Skeletal muscle tissue (tissue), 4 donors: ENCODE data around the gene SH3BP4. TPM values are rescaled to one million over a fixed set of nuclear protein-coding genes. Genes with fewer than 3 reads are reported as not detected.

Experiments
- H3K27ac ChIP-seq: one replicate; pipeline ENCODE4 v1.7.0; 2013; ENCODE audit warnings: mild to moderate bottlenecking, low read depth, low read length, inconsistent platforms
- H3K27me3 ChIP-seq, 3 donors: one replicate each; pipeline ENCODE4 v1.7.0; 2013; ENCODE audit warnings: low read length in 3 of 3; ENCODE audit not compliant: control insufficient read depth in 3 of 3, insufficient read depth in 3 of 3
- H3K36me3 ChIP-seq, 3 donors: one replicate each; pipeline ENCODE4 v1.7.0; 2013; ENCODE audit warnings: low read length in 3 of 3; ENCODE audit not compliant: control insufficient read depth in 3 of 3, insufficient read depth in 3 of 3
- H3K4me1 ChIP-seq, 3 donors: one replicate each; pipeline ENCODE4 v1.7.0; 2013; ENCODE audit warnings: low read length in 3 of 3, mild to moderate bottlenecking in 3 of 3; ENCODE audit not compliant: control insufficient read depth in 3 of 3, insufficient read depth in 3 of 3
- H3K4me3 ChIP-seq, 3 donors: one replicate each; pipeline ENCODE4 v1.7.0; 2013; ENCODE audit warnings: low read length in 3 of 3
- H3K9ac ChIP-seq, 3 donors: one replicate each; pipeline ENCODE4 v1.7.0; 2013; ENCODE audit warnings: low read length in 3 of 3, mild to moderate bottlenecking in 3 of 3, moderate library complexity in 2 of 3, low read depth in 1 of 3
- H3K9me3 ChIP-seq, 3 donors: one replicate each; pipeline ENCODE4 v1.7.0; 2013; ENCODE audit warnings: low read length in 3 of 3; ENCODE audit not compliant: control insufficient read depth in 3 of 3
- total RNA-seq: library from RNA; depleted of rRNA; stranded (reverse); fragments of >200 nt; gene quantifications from one replicate; pipeline ENCODE4 v1.2.3, GENCODE V29; 2014
- donor health status: Osteomylitis.

SH3BP4 gene
- total RNA-seq, 1 donor from 2014 or later, result 8.9 TPM

GRCh38 chr2:235032949-235033348 lies 81.1 kb downstream of the SH3BP4 start:
- Histone ChIP-seq H3K4me1 (peaks cover 0 to 11% (median 0%) of the 10 kb centered on the region in 3 donors), H3K4me3 (no peak overlapping the region), H3K36me3 (no peaks in the 10 kb centered on the region), H3K27ac (no peak overlapping the region), H3K9me3 (no peaks in the 10 kb centered on the region), H3K9ac (no peak overlapping the region), H3K27me3 (no peaks in the 10 kb centered on the region)

- Histone ChIP-seq H3K36me3 (no peaks in the 10 kb centered on the region), H3K9me3 (no peaks in the 10 kb centered on the region), H3K27me3 (no peaks in the 10 kb centered on the region), H3K27ac (no peak overlapping the region), H3K4me1 (peaks cover 0 to 9% (median 0%) of the 10 kb centered on the region in 3 donors), H3K9ac (no peak overlapping the region), H3K4me3 (no peak overlapping the region)
These were observed 82.7 kb downstream of the SH3BP4 start for GRCh38 chr2:235034265-235035118.

DNA sequence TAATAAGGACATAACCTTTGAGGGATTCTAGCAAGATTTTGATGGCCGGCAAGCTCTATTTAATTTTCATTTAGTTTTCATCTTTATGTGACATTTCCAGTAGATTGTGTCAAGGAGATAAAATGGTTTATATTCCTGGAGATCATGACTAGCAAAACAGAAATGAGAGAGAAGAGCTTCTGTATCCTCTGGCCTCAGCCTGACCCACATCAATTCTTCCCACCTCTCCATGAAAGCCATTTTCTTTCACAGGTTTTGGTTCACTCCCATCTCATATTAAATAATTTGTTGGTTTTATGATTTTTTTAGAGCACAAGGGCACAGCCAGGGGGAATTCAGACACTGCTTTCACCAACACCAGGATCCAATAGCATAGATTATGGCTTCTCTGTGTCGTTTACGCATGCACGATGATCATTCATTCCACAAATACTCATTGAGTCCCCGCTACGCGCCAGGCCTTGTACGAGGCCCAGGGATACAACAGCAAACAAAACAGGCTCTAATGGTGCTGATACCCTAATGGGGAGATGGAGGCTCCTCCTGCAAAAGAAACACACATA lies 85.9 kb downstream of the SH3BP4 start:
- no peaks in the 10 kb centered on the region for H3K27me3 ChIP-seq

GRCh38 chr2:235041221-235041917 lies 89.6 kb downstream of the SH3BP4 start:
- Histone ChIP-seq H3K4me3 (no peak overlapping the region), H3K9me3 (no peaks in the 10 kb centered on the region), H3K36me3 (peaks cover 0 to 24% (median 17%) of the 10 kb centered on the region in 3 donors), H3K27ac (no peak overlapping the region), H3K4me1 (peaks cover 0 to 2% (median 0%) of the 10 kb centered on the region in 3 donors), H3K9ac (no peak overlapping the region), H3K27me3 (no peaks in the 10 kb centered on the region)

More for the DNA sequence above, 85.9 kb downstream of the SH3BP4 start:
- Histone ChIP-seq H3K4me3 (no peak overlapping the region), H3K9me3 (no peaks in the 10 kb centered on the region), H3K9ac (no peak overlapping the region), H3K36me3 (peaks cover 0 to 17% (median 13%) of the 10 kb centered on the region in 3 donors), H3K27ac (no peak overlapping the region), H3K4me1 (no peaks in the 10 kb centered on the region)

GRCh38 chr2:235041918-235042575 lies 90.2 kb downstream of the SH3BP4 start:
- Histone ChIP-seq H3K4me1 (peaks cover 0 to 2% (median 0%) of the 10 kb centered on the region in 3 donors), H3K9ac (no peak overlapping the region), H3K36me3 (peaks cover 0 to 24% (median 17%) of the 10 kb centered on the region in 3 donors), H3K27me3 (no peaks in the 10 kb centered on the region), H3K9me3 (no peaks in the 10 kb centered on the region), H3K4me3 (no peak overlapping the region), H3K27ac (no peak overlapping the region)

DNA sequence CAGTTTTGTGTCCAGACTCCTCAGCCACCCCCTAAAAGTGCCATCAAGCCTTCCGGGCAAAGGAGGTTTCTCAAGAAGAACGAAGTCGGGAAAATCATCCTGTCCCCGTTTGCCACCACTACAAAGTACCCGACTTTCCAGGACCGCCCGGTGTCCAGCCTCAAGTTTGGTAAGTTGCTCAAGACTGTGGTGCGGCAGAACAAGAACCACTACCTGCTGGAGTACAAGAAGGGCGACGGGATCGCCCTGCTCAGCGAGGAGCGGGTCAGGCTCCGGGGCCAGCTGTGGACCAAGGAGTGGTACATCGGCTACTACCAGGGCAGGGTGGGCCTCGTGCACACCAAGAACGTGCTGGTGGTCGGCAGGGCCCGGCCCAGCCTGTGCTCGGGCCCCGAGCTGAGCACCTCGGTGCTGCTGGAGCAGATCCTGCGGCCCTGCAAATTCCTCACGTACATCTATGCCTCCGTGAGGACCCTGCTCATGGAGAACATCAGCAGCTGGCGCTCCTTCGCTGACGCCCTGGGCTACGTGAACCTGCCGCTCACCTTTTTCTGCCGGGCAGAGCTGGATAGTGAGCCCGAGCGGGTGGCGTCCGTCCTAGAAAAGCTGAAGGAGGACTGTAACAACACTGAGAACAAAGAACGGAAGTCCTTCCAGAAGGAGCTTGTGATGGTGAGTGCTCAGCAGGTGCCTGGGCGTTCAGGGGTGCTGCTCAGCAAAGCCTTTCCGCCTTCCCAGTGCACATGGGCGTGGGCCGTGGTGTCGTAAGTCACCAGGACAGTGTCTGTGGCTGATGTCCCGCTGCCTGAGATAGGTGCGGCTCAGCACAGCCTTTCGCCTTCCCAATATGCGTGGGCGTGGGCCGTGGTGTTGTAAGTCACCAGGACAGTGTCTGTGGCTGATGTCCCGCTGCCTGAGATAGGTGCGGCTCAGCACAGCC lies 91.0 kb downstream of the SH3BP4 start:
- Histone ChIP-seq H3K27me3 (no peaks in the 10 kb centered on the region), H3K9me3 (no peaks in the 10 kb centered on the region), H3K4me1 (peaks cover 0 to 2% (median 0%) of the 10 kb centered on the region in 3 donors), H3K4me3 (no peak overlapping the region), H3K9ac (no peak overlapping the region), H3K36me3 (peaks cover 0 to 24% (median 17%) of the 10 kb centered on the region in 3 donors), H3K27ac (no peak overlapping the region)

- Histone ChIP-seq H3K4me3 (no peak overlapping the region), H3K27ac (no peak overlapping the region), H3K9me3 (no peaks in the 10 kb centered on the region), H3K9ac (no peak overlapping the region), H3K4me1 (peaks cover 0 to 4% (median 0%) of the 10 kb centered on the region in 3 donors), H3K36me3 (peaks cover 0 to 24% (median 17%) of the 10 kb centered on the region in 3 donors), H3K27me3 (no peaks in the 10 kb centered on the region)
These were observed 92.1 kb downstream of the SH3BP4 start for GRCh38 chr2:235043762-235044500.

- Histone ChIP-seq H3K4me1 (peaks cover 0 to 6% (median 0%) of the 10 kb centered on the region in 3 donors), H3K9ac (no peak overlapping the region), H3K36me3 (peaks cover 0 to 24% (median 17%) of the 10 kb centered on the region in 3 donors), H3K27ac (no peak overlapping the region), H3K27me3 (no peaks in the 10 kb centered on the region), H3K4me3 (no peak overlapping the region), H3K9me3 (no peaks in the 10 kb centered on the region)
These were observed 92.9 kb downstream of the SH3BP4 start for GRCh38 chr2:235044501-235045271.
